DOHH2 (cell line): ENCODE results near the gene ECSIT.
A peak's percentile ranks its signal among the peaks of the same experiment; 100 is the strongest.

Experiments used
- H3F3A ChIP-seq: fragments of 200-600 bp; sonication (generic), shearing (Covaris generic); 2 replicates; pipeline ENCODE4 v1.6.0; 2016; ENCODE audit warnings: antibody characterized with exemption, mild to moderate bottlenecking; ENCODE audit not compliant: control insufficient read depth, insufficient read depth
- H3K27ac ChIP-seq: fragments of 200-600 bp; sonication (generic); 2 replicates; pipeline ENCODE4 v1.5.1; 2014; ENCODE audit warnings: low read depth, mild to moderate bottlenecking, low read length, moderate library complexity
- H3K27me3 ChIP-seq: fragments of 200-600 bp; sonication (generic); 2 replicates; pipeline ENCODE4 v1.6.1; 2014; ENCODE audit warnings: mild to moderate bottlenecking, low read length, mixed read lengths; ENCODE audit not compliant: control insufficient read depth
- H3K36me3 ChIP-seq: fragments of 200-600 bp; sonication (generic); 2 replicates; pipeline ENCODE4 v1.6.1; 2014; ENCODE audit warnings: mild to moderate bottlenecking, low read length, moderate library complexity, mixed read lengths; ENCODE audit not compliant: control insufficient read depth
- H3K4me1 ChIP-seq: fragments of 200-600 bp; sonication (generic); 2 replicates; pipeline ENCODE4 v1.6.1; 2014; ENCODE audit warnings: mild to moderate bottlenecking, low read length, mixed read lengths; ENCODE audit not compliant: control insufficient read depth
- H3K4me2 ChIP-seq: fragments of 200-600 bp; sonication (generic); 2 replicates; pipeline ENCODE4 v1.6.0; 2014; ENCODE audit warnings: mild to moderate bottlenecking, low read length, moderate library complexity
- H3K4me3 ChIP-seq: fragments of 200-600 bp; sonication (generic); 2 replicates; pipeline ENCODE4 v1.5.1; 2014; ENCODE audit warnings: mild to moderate bottlenecking, low read length, mixed read lengths
- H3K79me2 ChIP-seq: fragments of 200-600 bp; sonication (generic); 2 replicates; pipeline ENCODE4 v1.6.1; 2014; ENCODE audit warnings: mild to moderate bottlenecking, low read length, mixed read lengths; ENCODE audit not compliant: control insufficient read depth
- H3K9me2 ChIP-seq: fragments of 200-600 bp; sonication (generic); replicated peaks from 2 replicates; pipeline ENCODE4 v1.6.1; 2014; ENCODE audit warnings: mild to moderate bottlenecking, low read length, mixed read lengths; ENCODE audit not compliant: control insufficient read depth
- H3K9me3 ChIP-seq: fragments of 200-600 bp; sonication (generic); 2 replicates; pipeline ENCODE4 v1.6.1; 2014; ENCODE audit warnings: antibody characterized with exemption, low read length, mixed read lengths; ENCODE audit not compliant: control insufficient read depth, insufficient read depth
- H4K20me1 ChIP-seq: fragments of 200-600 bp; sonication (generic); 2 replicates; pipeline ENCODE4 v1.6.0; 2014; ENCODE audit warnings: low read depth, mild to moderate bottlenecking, antibody characterized with exemption, low read length, moderate library complexity; ENCODE audit not compliant: control insufficient read depth, insufficient read depth
- CTCF ChIP-seq: fragments of 200-600 bp; sonication (generic); IDR thresholded peaks from one replicate; pipeline ENCODE4 v1.5.1; 2014; ENCODE audit warnings: antibody characterized with exemption, mild to moderate bottlenecking, low read depth, low read length; ENCODE audit not compliant: poor library complexity, severe bottlenecking
- EZH2phosphoT487 ChIP-seq: fragments of 200-600 bp; sonication (generic); IDR thresholded peaks from 2 replicates; pipeline ENCODE4 v1.6.1; 2017; ENCODE audit warnings: borderline replicate concordance, mild to moderate bottlenecking, antibody characterized with exemption, low read length, moderate library complexity, mixed read lengths

Gene ECSIT

GRCh38 chr19:11499220-11499726 lies 29.7 kb downstream of the ECSIT start:
- Histone ChIP-seq H3K4me1 (peaks cover under 1% of the 10 kb centered on the region), H3K9me3 (no peaks in the 10 kb centered on the region), H4K20me1 (no peaks in the 10 kb centered on the region), H3K79me2 (peaks cover 9% of the 10 kb centered on the region), H3F3A (no peaks in the 10 kb centered on the region; the same call in 1 of the 2 replicates), H3K4me2 (no peak overlapping the region), H3K27ac (no peak overlapping the region), H3K36me3 (peaks cover 16% of the 10 kb centered on the region), H3K4me3 (no peak overlapping the region), H3K27me3 (no peaks in the 10 kb centered on the region), H3K9me2 (no peaks in the 10 kb centered on the region)
- TF ChIP-seq CTCF (no peak), EZH2phosphoT487 (no peak)

GRCh38 chr19:11496391-11497163 lies 32.4 kb downstream of the ECSIT start:
- H3K27me3 ChIP-seq = no peaks in the 10 kb centered on the region
- H3K79me2 ChIP-seq = no peaks in the 10 kb centered on the region
- H3F3A ChIP-seq = no peaks in the 10 kb centered on the region
- no peaks in the 10 kb centered on the region for H4K20me1 ChIP-seq
- TF ChIP-seq EZH2phosphoT487 (no peak), CTCF (peak; percentile 91)
- H3K4me3 ChIP-seq = no peak overlapping the region
- no peak overlapping the region for H3K27ac ChIP-seq
- no peak overlapping the region for H3K4me2 ChIP-seq
- no peaks in the 10 kb centered on the region for H3K9me2 ChIP-seq
- H3K36me3 ChIP-seq = peaks cover 16% of the 10 kb centered on the region
- no peaks in the 10 kb centered on the region for H3K4me1 ChIP-seq
- no peaks in the 10 kb centered on the region for H3K9me3 ChIP-seq

GRCh38 chr19:11495885-11496284 lies 33.0 kb downstream of the ECSIT start:
- Histone ChIP-seq H3K9me2 (no peaks in the 10 kb centered on the region), H3K27ac (no peak overlapping the region), H3K9me3 (no peaks in the 10 kb centered on the region), H3K4me2 (no peak overlapping the region), H4K20me1 (no peaks in the 10 kb centered on the region), H3K4me3 (no peak overlapping the region), H3F3A (no peaks in the 10 kb centered on the region), H3K4me1 (no peaks in the 10 kb centered on the region), H3K27me3 (no peaks in the 10 kb centered on the region), H3K79me2 (no peaks in the 10 kb centered on the region), H3K36me3 (peaks cover 20% of the 10 kb centered on the region)
- TF ChIP-seq CTCF (no peak), EZH2phosphoT487 (no peak)
